COLO668 (cell line): ENCODE results near the gene MAP1LC3C.
"Not testable (repeated sequence)": the region's sequence is repeated elsewhere in the genome, so short reads cannot be mapped to it uniquely, and the experiment has no call there.

Source experiments
- DNase-seq: peaks from one replicate; lab custom pipeline; 2025; ENCODE audit not compliant: unreplicated experiment; lab: John Stamatoyannopoulos, UW

Gene MAP1LC3C

DNA sequence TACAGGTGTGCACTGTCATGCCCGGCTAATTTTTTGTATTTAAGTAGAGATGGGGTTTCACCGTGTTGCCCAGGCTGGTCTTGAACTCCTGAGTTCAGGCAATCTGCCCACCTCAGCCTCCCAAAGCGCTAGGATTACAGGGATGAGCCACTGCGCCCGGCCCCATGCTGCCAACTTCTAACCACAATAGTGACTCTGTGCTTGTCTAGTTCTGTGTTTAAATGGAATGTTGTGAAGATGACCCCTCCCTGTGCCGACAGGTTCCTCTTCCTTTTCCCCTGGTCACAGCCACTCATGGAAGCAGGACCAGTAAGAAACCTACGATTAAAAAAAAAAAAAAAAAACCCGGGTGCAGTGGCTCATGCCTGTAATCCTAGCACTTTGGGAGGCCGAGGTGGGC, 4.7 kb downstream of the MAP1LC3C start:
- DNase-seq: no peak

DNA sequence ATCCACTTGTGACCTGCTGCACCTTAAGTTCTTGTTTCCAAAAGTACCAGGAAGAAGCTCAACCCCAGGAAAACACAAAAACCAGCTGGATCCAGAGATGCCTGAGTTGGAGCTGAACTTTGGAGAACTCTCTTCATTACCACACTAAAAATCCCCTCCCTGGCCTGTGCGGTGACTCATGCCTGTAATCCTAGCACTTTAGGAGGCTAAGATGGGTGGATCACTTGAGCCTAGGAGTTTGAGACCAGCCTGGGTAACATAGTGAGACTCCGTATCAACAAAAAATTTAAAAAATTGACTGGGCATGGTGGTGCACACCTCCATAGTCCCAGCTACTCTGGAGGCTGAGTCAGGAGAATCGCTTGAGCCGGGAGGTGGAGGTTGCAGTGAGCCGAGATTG, 6.2 kb downstream of the MAP1LC3C start:
- DNase-seq: no peak

DNA sequence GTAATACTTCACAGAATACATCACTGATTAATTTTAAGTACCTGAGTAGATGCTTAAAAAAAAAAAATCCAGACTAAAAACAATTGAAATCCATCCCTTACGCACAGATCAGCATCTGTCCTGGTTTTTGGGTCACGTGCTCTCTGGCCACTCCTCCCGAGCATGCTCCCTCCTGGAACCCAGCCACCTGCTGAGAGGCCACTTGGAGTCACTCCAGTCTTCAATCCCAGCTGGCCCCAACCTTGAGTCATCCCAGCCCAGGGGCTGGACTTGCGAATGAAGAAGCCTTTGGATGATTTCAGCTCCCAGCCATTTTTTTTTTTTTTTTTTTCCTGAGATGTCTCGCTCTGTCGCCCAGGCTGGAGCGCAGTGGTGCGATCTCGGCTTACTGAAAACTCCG, 8.9 kb downstream of the MAP1LC3C start:
- DNase-seq: peak; percentile 15

DNA sequence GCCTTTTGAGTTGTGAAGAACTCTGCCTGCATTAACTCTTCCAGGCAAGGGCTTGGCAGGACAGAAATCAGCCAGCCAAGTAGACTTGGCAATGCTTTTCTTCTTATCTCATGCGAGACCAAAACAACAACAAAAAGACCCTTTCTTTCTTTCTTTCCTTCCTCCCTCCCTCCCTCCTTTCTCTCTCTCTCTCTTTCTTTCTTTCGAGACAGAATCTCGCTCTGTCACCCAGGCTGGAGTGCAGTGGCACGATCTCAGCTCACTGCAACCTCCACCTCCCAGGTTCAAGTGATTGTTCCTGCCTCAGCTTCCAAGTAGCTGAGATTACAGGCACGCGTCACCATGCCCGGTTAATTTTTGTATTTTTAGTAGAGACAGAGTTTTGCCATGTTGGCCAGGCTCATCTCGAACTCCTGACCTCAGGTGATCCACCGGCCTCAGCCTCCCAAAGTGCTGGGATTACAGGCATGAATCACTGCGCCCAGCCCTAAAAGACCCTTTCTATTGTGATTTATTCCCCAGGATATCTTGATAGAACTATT, 10.4 kb downstream of the MAP1LC3C start:
- not testable (repeated sequence) for DNase-seq

DNA sequence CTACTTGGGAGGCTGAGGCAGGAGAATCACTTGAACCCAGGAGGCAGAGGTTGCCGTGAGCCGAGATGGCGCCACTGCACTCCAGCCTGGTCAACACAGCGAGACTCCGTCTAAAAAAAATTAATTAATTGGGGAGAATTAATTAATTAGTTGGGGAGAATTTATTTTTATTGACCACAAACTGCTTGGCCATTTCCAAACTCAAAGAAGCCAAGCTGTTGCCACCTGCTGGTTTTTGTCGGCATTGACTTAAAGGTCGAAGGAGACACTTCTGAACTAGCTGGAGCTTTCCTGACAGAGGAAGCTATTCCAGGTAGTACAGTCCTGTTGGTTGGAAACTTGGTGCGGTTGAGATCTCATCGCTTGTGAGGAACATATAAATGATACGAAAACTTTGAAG, 13.1 kb downstream of the MAP1LC3C start:
- peak; percentile 42 for DNase-seq

DNA sequence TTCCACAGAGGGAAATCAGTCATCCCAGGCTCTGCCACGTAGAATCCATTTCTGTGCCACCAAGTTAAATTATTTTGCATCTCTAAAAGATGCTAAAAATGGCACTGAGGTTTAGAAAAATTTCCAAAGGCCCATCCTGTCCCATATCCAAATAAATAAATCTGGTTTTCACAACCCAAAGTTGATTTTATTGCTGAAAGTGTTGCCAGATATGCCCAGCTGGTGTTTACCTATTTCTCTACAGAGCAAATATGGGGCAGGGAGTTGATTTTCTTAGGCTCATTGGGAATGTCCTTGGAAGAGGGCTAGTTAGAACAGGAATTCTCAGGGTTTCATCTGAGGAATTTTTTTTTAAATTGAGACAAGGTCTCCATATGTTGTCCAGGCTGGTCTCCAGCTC, 19.0 kb downstream of the MAP1LC3C start:
- DNase-seq: no peak

DNA sequence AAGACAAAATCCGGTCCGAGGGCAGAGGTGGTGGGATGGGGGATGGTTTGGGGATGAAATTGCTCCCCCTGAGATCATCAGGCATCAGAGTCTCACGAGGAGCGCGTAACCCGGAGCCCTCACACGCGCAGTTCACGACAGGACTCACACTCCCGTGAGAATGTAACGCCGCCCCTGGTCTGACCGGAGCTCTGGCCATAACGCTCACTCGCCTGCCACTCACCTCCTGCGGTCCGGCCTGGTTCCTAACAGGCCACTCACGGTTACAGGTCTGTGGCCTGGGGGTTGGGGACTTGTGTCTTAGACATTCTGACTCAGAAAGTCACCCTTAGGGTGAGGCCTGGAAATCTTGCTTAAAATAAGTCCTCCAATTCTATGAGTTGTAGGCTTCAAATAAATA, 19.8 kb downstream of the MAP1LC3C start:
- DNase-seq: no peak

DNA sequence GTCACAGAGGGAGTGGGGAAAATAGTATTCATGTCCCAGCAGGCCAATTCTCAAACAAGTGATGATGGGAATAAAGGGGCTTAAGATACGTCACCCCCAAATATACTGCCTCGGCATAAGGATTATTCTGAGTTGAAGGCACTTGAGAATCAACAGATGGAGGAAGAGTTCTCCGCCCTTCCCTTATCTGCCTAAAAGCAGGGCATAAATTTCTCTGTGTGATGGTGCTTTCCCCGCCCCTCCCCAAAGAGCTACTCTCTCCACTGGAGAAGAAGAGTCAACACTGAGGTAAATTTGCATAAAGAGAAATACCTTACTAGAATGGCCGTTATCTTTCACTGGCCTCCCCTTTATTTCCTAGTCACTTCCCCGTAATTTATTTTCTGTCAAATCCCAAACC, 22.7 kb downstream of the MAP1LC3C start:
- DNase-seq: no peak

DNA sequence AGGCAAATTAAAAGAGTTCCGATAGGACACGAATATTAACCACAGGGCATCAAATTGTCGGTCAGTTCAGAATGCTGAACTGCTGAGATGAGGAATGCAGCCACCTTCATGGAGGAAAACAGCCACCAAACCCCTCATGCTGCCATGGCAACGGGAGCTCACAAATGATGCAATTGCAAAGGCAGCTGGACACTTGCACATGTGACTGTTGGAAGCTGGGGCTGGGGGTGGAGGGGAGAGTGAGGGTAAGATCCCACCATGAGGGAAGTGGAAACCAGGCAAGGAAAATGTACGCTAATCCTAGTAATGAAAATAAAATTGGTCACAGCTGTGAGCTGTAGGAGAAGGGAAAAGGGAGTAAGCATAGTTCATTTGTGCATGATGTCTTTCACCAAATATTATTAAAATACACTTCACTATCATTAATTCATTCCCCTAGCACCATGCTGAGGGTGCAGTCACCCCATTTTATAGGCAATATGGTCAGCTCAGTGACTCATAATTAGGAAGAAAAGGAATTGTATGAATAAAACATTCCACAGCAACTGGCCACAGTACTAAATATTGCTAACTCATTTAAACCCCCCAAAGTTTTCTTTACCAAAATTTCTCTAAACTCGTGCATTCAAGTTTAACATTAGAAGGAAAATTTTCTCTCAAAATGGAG, 26.1 kb downstream of the MAP1LC3C start:
- DNase-seq: peak; percentile 22

DNA sequence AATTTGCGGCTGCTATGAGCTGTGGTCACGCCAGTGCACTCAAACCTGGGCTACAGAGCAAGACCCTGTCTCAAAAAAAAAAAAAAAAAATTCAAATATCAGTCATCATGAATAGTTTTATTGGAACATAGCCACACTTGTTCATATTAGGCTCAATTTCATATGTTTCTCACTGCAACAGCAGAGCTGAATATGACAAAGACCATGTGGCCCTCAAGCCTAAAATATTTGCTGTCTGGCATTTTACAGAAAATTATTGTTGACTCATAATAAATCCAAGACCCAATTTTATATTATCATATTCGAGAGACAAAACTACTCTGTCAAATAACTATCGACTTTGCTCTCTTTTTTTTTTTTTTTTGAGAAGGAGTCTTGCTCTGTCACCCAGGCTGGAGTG, 30.3 kb downstream of the MAP1LC3C start:
- no peak for DNase-seq

DNA sequence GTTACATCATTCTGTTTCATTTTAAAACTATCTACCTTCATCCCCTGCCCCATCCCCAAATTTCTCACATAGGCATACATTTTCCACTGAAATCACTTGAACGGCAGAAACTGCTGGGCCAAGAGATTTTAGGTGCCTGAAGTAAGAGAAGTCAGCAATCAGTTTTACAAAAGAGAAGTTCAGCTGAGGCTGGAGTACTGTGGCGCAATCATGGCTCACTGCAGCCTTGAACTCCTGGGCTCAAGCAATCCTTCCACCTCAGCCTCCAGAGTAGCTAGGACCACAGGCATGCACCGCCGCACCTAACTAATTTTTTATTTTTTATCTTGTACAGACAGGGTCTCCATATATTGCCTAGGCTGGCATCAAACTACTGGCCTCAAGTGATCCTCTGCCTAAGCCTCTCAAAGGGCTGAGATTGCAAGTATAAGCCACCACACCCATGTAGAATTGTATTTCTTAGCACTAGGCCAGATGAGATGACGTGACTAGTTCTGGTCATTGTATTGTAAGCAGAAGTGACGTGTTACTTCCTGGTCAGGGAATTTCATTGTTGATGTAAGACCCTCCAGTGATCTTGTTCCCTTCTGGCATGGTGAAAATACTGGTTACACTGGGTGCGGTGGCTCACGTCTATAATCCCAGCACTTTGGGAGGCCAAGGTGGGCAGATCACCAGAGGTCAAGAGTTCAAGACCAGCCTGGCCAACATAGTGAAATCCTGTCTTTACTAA, 34.2 kb downstream of the MAP1LC3C start:
- DNase-seq: no peak

DNA sequence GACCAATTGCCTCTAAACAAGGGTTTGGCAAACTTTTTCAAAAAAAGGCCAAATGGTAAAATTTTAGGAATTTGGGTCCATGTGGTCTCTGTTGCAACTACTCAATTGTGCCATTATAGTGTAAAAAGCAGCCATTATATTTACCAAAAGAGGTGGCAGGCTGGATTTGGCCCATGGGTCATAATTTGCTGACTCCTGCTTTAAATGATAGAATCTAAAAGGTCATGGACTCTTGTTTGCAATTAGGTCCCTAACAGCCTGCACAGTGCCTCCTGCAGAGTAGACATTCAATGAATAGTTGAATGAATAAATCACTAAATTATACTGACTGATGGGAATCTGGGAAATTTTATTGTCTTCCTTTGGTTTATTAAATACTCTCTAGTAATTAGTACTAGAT, 35.2 kb downstream of the MAP1LC3C start:
- no peak for DNase-seq

DNA sequence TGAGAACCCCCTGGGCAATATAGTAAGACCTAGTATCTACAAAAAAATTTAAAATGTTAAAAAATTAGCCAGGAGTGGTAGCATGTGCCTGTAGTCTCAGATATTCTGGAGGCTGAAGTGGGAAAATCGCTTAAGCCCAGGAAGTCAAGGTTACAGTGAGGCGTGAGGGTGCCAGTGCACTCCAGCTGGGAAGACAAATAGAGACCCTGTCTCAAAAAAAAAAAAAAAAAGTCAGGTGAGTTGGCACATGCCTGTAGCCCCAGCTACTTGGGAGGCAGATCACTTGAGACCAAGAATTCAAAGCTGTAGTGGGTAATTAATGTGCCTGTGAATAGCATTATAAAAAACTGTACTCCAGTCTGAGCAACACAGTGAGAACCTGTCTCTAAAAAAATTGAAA, 36.7 kb downstream of the MAP1LC3C start:
- DNase-seq: no peak

DNA sequence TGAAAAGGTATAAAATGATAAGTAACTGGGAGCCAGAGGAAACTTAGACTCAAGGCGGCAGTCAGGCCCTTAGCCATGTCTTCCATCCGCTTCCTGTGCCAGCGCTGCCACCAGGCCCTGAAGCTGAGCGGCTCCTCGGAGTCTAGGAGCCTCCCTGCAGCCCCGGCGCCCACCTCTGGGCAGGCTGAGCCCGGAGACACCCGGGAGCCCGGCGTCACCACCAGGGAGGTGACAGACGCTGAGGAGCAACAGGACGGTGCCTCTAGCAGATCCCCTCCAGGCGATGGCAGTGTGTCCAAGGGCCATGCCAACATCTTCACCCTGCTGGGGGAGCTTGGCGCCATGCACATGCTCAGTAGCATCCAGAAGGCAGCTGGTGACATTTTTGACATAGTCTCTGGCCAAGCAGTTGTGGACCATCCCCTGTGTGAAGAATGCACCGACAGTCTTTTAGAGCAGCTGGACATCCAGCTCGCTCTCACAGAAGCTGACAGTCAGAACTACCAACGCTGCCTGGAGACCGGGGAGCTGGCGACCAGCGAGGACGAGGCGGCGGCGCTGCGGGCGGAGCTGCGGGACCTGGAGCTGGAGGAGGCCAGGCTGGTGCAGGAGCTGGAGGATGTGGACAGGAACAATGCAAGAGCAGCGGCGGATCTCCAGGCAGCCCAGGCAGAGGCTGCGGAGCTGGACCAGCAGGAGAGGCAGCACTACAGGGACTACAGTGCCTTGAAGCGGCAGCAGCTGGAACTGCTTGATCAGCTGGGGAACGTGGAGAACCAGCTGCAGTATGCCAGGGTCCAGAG, 41.0 kb downstream of the MAP1LC3C start, which contains the start of gene BECN2:
TSS of gene BECN2 (plus strand) at position 76 of the 803 bp plus-strand sequence. CDS start at position 76, 0 bp downstream.
- peak; percentile 65 for DNase-seq

DNA sequence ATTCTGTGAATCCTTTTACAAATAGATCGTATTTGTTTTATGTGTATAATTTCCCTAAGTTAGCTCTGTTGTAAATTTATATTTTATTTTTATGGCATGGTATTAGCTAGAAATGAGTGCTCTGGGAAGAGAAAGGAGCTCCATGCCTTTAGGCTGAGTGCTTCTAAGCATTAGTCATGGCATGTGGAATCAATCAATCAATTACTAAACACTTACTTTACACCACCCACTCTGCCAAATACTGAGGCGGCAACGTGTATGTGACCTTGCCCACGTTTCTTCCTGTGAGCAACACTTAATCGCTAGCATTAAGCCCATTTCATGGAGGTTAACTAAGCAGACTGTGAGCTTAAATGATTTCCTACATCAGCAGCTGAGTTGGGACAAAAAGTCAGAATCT, 48.5 kb downstream of the MAP1LC3C start:
- DNase-seq: no peak

DNA sequence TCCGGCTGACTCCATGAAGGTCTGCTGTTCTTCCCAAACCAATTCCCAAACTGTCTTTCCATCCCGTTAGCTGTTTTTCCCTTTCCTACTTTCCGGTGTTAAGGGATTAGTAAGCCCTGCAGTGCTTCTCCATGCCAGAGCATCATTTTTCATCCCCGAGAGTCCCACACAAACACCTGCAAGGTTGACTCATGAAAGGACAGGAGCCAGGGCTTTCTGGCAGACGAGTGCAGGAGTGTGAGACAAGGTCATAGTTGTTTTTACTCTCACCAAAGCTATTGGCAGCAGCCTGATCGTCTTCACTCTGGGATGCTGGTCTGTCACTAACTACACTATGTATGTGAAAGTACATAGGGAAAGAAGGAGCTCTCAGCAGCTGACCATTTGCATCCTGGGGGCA, 51.5 kb downstream of the MAP1LC3C start:
- no peak for DNase-seq
